H1 (cell line): Measurements from ENCODE around the gene AP2B1. TPM values are rescaled to one million over a fixed set of nuclear protein-coding genes. Genes with fewer than 3 reads are reported as not detected.

Experiments used
- CTCF ChIA-PET: fragments of 300-600 bp; sonication (Branson Sonifier 250); formaldehyde crosslinking; loops from one replicate; lab custom pipeline; 2021; ENCODE audit not compliant: partially characterized antibody; lab: Charles Lee
- POLR2A ChIA-PET: fragments of 300-600 bp; sonication (Branson Sonifier 250); formaldehyde crosslinking; loops from one replicate; lab custom pipeline; 2021; ENCODE audit warnings: inconsistent platforms; ENCODE audit not compliant: partially characterized antibody; lab: Charles Lee
- DNase-seq, 2 experiments: peaks; one replicate each; pipeline versions ENCODE4 v3.0.0 to v3.0.0-alpha.2; 2010 to 2022; ENCODE audit warnings: low spot score in 2 of 2, low read depth in 1 of 2, mixed read lengths in 1 of 2
- FAIRE-seq: peaks from 2 replicates; lab custom pipeline; 2011; peaks lifted over from hg19 to GRCh38; lab: Jason Lieb, UNC
- H2AFZ ChIP-seq: 2 replicates; pipeline ENCODE4 v1.8.1; 2012; ENCODE audit warnings: low read length, inconsistent platforms
- H2AK5ac ChIP-seq: 2 replicates; pipeline ENCODE4 v1.6.1; 2013; ENCODE audit warnings: low read depth, low read length
- H2BK120ac ChIP-seq: replicated peaks from 2 replicates; pipeline ENCODE3; 2013; ENCODE audit warnings: low read depth, low read length, inconsistent platforms
- H2BK12ac ChIP-seq: 2 replicates; pipeline ENCODE4 v1.6.1; 2013; ENCODE audit warnings: low read depth, low read length
- H2BK15ac ChIP-seq: 2 replicates; pipeline ENCODE4 v1.6.1; 2013; ENCODE audit warnings: low read length
- H2BK20ac ChIP-seq: 2 replicates; pipeline ENCODE4 v1.6.1; 2013; ENCODE audit warnings: low read length
- H2BK5ac ChIP-seq: 2 replicates; pipeline ENCODE4 v1.6.1; 2013; ENCODE audit warnings: low read depth, low read length
- H3K14ac ChIP-seq: 2 replicates; pipeline ENCODE4 v1.6.1; 2013; ENCODE audit warnings: inconsistent platforms; ENCODE audit not compliant: insufficient read length
- H3K18ac ChIP-seq: 2 replicates; pipeline ENCODE4 v1.6.1; 2013; ENCODE audit warnings: low read length; ENCODE audit errors: extremely low read depth
- H3K23ac ChIP-seq: 2 replicates; pipeline ENCODE4 v1.6.1; 2013; ENCODE audit warnings: inconsistent platforms; ENCODE audit not compliant: insufficient read length
- H3K23me2 ChIP-seq: 2 replicates; pipeline ENCODE4 v1.6.1; 2013; ENCODE audit warnings: low read depth, low read length
- H3K27ac ChIP-seq: 2 replicates; pipeline ENCODE4 v1.6.1; 2011; ENCODE audit warnings: low read depth, low read length, inconsistent platforms
- H3K27me3 ChIP-seq, 4 experiments: replicated peaks in 1 of 4; 1 replicate in 1 of 4; 2 replicates in 3 of 4; pipeline versions ENCODE4 v1.6.1 to v1.8.1; 2011 to 2013; ENCODE audit warnings: low read length in 3 of 4, mild to moderate bottlenecking in 3 of 4, inconsistent platforms in 2 of 4, mixed read lengths in 2 of 4, moderate library complexity in 1 of 4; ENCODE audit not compliant: control insufficient read depth in 3 of 4, insufficient read depth in 3 of 4; ENCODE audit errors: extremely low read depth in 1 of 4
- H3K36me3 ChIP-seq, 4 experiments: 2 replicates each; pipeline versions ENCODE4 v1.6.1 to v1.8.1; 2011 to 2013; ENCODE audit warnings: mild to moderate bottlenecking in 4 of 4, low read length in 3 of 4, moderate library complexity in 2 of 4, control low read depth in 1 of 4, inconsistent platforms in 1 of 4; ENCODE audit not compliant: insufficient read depth in 4 of 4, control insufficient read depth in 2 of 4
- H3K4ac ChIP-seq: replicated peaks from 2 replicates; pipeline ENCODE3; 2013; ENCODE audit warnings: low read length, low read depth, mixed read lengths, inconsistent platforms; ENCODE audit not compliant: insufficient read length
- H3K4me1 ChIP-seq, 4 experiments: replicated peaks in 1 of 4; 1 replicate in 1 of 4; 2 replicates in 3 of 4; pipeline versions ENCODE4 v1.6.1 to v1.8.1; 2011 to 2013; ENCODE audit warnings: low read length in 3 of 4, inconsistent platforms in 2 of 4, mixed read lengths in 1 of 4; ENCODE audit not compliant: insufficient read depth in 4 of 4, control insufficient read depth in 3 of 4
- H3K4me2 ChIP-seq, 2 experiments: 2 replicates each; pipeline versions ENCODE4 v1.6.1 to v1.8.1; 2011 to 2013; ENCODE audit warnings: low read depth in 2 of 2, low read length in 2 of 2, control low read depth in 1 of 2, inconsistent platforms in 1 of 2, mild to moderate bottlenecking in 1 of 2; ENCODE audit not compliant: insufficient read depth in 1 of 2
- H3K4me3 ChIP-seq, 4 experiments: fragments of 200-600, 300-600 bp in 1 of 4; sonication (generic), shearing (Covaris generic), sonication (Bioruptor Twin) in 1 of 4; 2 replicates each; pipeline versions ENCODE4 v1.5.1 to v1.8.1; 2011 to 2016; ENCODE audit warnings: low read length in 4 of 4, low read depth in 3 of 4, control low read depth in 2 of 4, inconsistent platforms in 2 of 4, mild to moderate bottlenecking in 2 of 4, mixed read lengths in 1 of 4, moderate library complexity in 1 of 4; ENCODE audit not compliant: insufficient read depth in 2 of 4; ENCODE audit errors: extremely low read depth in 1 of 4
- H3K56ac ChIP-seq: replicated peaks from 2 replicates; pipeline ENCODE3; 2013; ENCODE audit warnings: low read depth, mild to moderate bottlenecking, mixed read lengths, low read length, inconsistent platforms; ENCODE audit not compliant: insufficient read length
- H3K79me1 ChIP-seq: 2 replicates; pipeline ENCODE4 v1.6.1; 2013; ENCODE audit warnings: low read depth, low read length, control low read depth
- H3K79me2 ChIP-seq, 2 experiments: 2 replicates each; pipeline versions ENCODE4 v1.6.1 to v1.8.1; 2012 to 2013; ENCODE audit warnings: low read length in 2 of 2, mild to moderate bottlenecking in 2 of 2, inconsistent platforms in 1 of 2; ENCODE audit not compliant: insufficient read depth in 2 of 2, control insufficient read depth in 1 of 2
- H3K9ac ChIP-seq, 4 experiments: replicated peaks in 1 of 4; 1 replicate in 1 of 4; 2 replicates in 3 of 4; pipeline versions ENCODE4 v1.6.1 to v1.8.1; 2011 to 2013; ENCODE audit warnings: low read depth in 3 of 4, low read length in 3 of 4, control low read depth in 2 of 4, mild to moderate bottlenecking in 2 of 4, moderate library complexity in 2 of 4, inconsistent platforms in 1 of 4; ENCODE audit errors: extremely low read depth in 1 of 4
- H3K9me3 ChIP-seq, 2 experiments: 2 replicates each; pipeline versions ENCODE4 v1.6.1 to v1.8.1; 2012 to 2013; ENCODE audit warnings: mild to moderate bottlenecking in 2 of 2, moderate library complexity in 2 of 2, control low read depth in 1 of 2, inconsistent platforms in 1 of 2, low read depth in 1 of 2, low read length in 1 of 2, mixed read lengths in 1 of 2; ENCODE audit not compliant: insufficient read depth in 2 of 2
- H4K20me1 ChIP-seq, 2 experiments: replicated peaks in 1 of 2; 2 replicates each; pipeline versions ENCODE3 to v1.8.1; 2011 to 2013; ENCODE audit warnings: inconsistent platforms in 2 of 2, low read length in 2 of 2, mild to moderate bottlenecking in 1 of 2; ENCODE audit not compliant: insufficient read depth in 2 of 2, control insufficient read depth in 1 of 2
- H4K5ac ChIP-seq: 2 replicates; pipeline ENCODE4 v1.6.1; 2013; ENCODE audit warnings: low read length, low read depth, mixed read lengths, inconsistent platforms; ENCODE audit not compliant: insufficient read length
- H4K8ac ChIP-seq: 2 replicates; pipeline ENCODE4 v1.8.0; 2013; ENCODE audit warnings: mild to moderate bottlenecking, moderate library complexity, low read length, inconsistent platforms; ENCODE audit not compliant: insufficient read depth; ENCODE audit errors: extremely low read depth
- H4K91ac ChIP-seq: replicated peaks from 2 replicates; pipeline ENCODE3; 2013; ENCODE audit warnings: low read length, mixed read lengths, inconsistent platforms; ENCODE audit not compliant: insufficient read length
- BRCA1 ChIP-seq: IDR thresholded peaks from 2 replicates; pipeline ENCODE4 v1.6.1; 2012; ENCODE audit warnings: low read depth, low read length, improper control_type of control experiment
- CEBPB ChIP-seq: IDR thresholded peaks from 2 replicates; pipeline ENCODE4 v1.6.1; 2012; ENCODE audit warnings: low read depth, low read length
- HDAC6 ChIP-seq: IDR thresholded peaks from one replicate; pipeline ENCODE4 v1.7.1; 2012; ENCODE audit warnings: low read depth, mild to moderate bottlenecking, inconsistent platforms, low read length, moderate library complexity
- KDM1A ChIP-seq: fragments of 200-600, 300-600 bp; sonication (generic); IDR thresholded peaks from 2 replicates; pipeline ENCODE4 v1.7.1; 2016; ENCODE audit warnings: mild to moderate bottlenecking, low read length, borderline replicate concordance
- SP1 ChIP-seq: IDR thresholded peaks from 2 replicates; pipeline ENCODE4 v1.6.1; 2011; ENCODE audit warnings: low read depth, low read length
- YY1 ChIP-seq: IDR thresholded peaks from 2 replicates; pipeline ENCODE4 v1.6.1; 2011; ENCODE audit warnings: low read depth, mild to moderate bottlenecking, low read length
- WGBS, 2 experiments: shearing (Covaris generic) in 1 of 2; methylation state at CpG; one replicate each; pipeline versions ENCODE4 v1.1.6 to v1.1.7; 2013 to 2015; ENCODE audit warnings: low lambda C conversion rate in 2 of 2, mixed read lengths in 2 of 2, inconsistent platforms in 1 of 2, low coverage in 1 of 2, missing lambda C conversion rate in 1 of 2; ENCODE audit not compliant: insufficient replicate concordance in 2 of 2, insufficient coverage in 1 of 2, insufficient read length in 1 of 2; ENCODE audit errors: extremely low coverage in 1 of 2, missing lambda C conversion rate in 1 of 2; 5-methylcytosine and 5-hydroxymethylcytosine counted together
- polyA plus RNA-seq, 7 experiments: library from polyadenylated mRNA; depleted of rRNA in 3 of 7; stranded (reverse) in 5 of 7; unstranded in 2 of 7; fragments of >200 nt in 5 of 7; fragments of 200-250 nt in 2 of 7; gene quantifications; 1 replicate in 5 of 7; 2 replicates in 1 of 7; 4 replicates in 1 of 7; pipeline versions ENCODE4 v1.2.1 to v1.2.3, GENCODE V29; 2011 to 2013; ENCODE audit warnings: missing spikeins in 2 of 7, mixed read lengths in 2 of 7
- total RNA-seq: library from RNA; stranded (reverse); fragmentation: NEBNext Ultra II Directional; extraction: Animal tissue kit (Norgen Biotek cat#: 25700); gene quantifications from 2 replicates; pipeline ENCODE4 v1.2.1, GENCODE V29; 2021
- TF ChIP-seq, protein P1 (sequence below): IDR thresholded peaks from 2 replicates; pipeline ENCODE4 v1.6.1; 2012; ENCODE audit warnings: inconsistent platforms

AP2B1 gene
- total and polyA plus RNA-seq, 2 of the 8 experiments (the other 6 are each of a cell fraction or from before 2014, with no cell fraction given), result 95.5 to 199 TPM

DNA sequence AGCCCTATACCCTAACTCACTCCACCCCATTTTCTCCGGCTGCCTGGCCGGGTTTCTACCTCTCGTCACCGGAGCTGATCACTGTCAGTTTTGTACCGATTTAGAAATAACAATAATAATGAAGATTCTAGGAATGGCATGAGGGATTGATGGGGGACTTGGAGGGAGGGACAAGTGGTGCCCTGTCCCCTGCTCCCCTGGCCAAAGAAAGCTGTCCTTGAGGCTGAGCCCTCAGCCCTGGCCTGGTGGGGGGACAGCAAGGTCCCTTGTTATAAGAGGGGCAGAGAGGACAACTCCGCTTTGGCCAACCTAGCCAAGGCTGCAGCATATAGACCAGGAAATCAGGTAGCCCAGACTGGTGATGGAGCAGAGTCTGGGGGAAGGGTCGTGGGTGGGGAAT lies 155.4 kb downstream of the AP2B1 start:
- Histone ChIP-seq H3K79me2 (no peaks in the 10 kb centered on the region), H2AFZ (no peak overlapping the region), H3K14ac (no peak overlapping the region), H4K91ac (no peak overlapping the region), H3K18ac (no peak overlapping the region), H2BK20ac (no peak overlapping the region), H3K4me3 (no peak overlapping the region), H3K27me3 (peaks cover 11 to 39% (median 34%) of the 10 kb centered on the region in 4 experiments), H4K8ac (no peak overlapping the region), H3K23me2 (peaks cover 5% of the 10 kb centered on the region; the same call in 1 of the 2 replicates), H3K79me1 (no peaks in the 10 kb centered on the region; the same call in 1 of the 2 replicates), H2BK120ac (no peak overlapping the region), H2BK5ac (no peak overlapping the region), H3K4me2 (no peak overlapping the region), H3K27ac (no peak overlapping the region), H3K9ac (no peak overlapping the region), H3K4me1 (peaks cover 0 to 9% (median 0%) of the 10 kb centered on the region in 4 experiments; a peak in 4 of 7 replicates), H3K23ac (no peak overlapping the region), H3K9me3 (peaks cover 8 to 11% of the 10 kb centered on the region in 2 experiments; a peak in 2 of 4 replicates), H2BK15ac (no peak overlapping the region), H4K5ac (no peak overlapping the region), H3K56ac (no peak overlapping the region), H3K4ac (no peak overlapping the region), H2BK12ac (no peak overlapping the region), H2AK5ac (no peak overlapping the region), H3K36me3 (peaks cover 0 to 8% (median 0%) of the 10 kb centered on the region in 4 experiments; a peak in 1 of 8 replicates), H4K20me1 (peaks cover 0 to 14% of the 10 kb centered on the region in 2 experiments)
- ChIA-PET POLR2A (interaction anchor here (1.0 kb wide), 1 partner anchor 163 kb away, joined by 3 read pairs; no protein-coding TSS in a partner anchor), CTCF (interaction anchor here (1.4 kb wide), 1 partner anchor 12 kb away, joined by 5 read pairs; no protein-coding TSS in a partner anchor)
- FAIRE-seq (no peak), DNase-seq (no peak)
- 80% methylated on average over 7 of the region's 7 CpGs; no CpG with 5 or more reads in 1 of the 2 experiments for WGBS, 2 experiments
- TF ChIP-seq SP1, result no peak
- TF ChIP-seq, protein P1, sequence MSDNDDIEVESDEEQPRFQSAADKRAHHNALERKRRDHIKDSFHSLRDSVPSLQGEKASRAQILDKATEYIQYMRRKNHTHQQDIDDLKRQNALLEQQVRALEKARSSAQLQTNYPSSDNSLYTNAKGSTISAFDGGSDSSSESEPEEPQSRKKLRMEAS, result no peak
- no peak for TF ChIP-seq KDM1A
- TF ChIP-seq CEBPB, result no peak
- TF ChIP-seq YY1, result no peak
- TF ChIP-seq BRCA1, result no peak
- TF ChIP-seq HDAC6, result no peak
